MM.1S (cell line): ENCODE results near the gene WBP4.

Source experiments
- DNase-seq: peaks from one replicate; pipeline ENCODE4 v3.0.0-alpha.2; 2015
- H2AFZ ChIP-seq: fragments of 300-600 bp; sonication (generic); 2 replicates; pipeline ENCODE4 v1.6.0; 2016; ENCODE audit warnings: antibody characterized with exemption, low read length
- H3F3A ChIP-seq: fragments of 300-600 bp; sonication (generic); 2 replicates; pipeline ENCODE4 v1.6.1; 2016; ENCODE audit warnings: mild to moderate bottlenecking, antibody characterized with exemption, low read length, moderate library complexity, mixed read lengths; ENCODE audit not compliant: insufficient read depth
- H3K27ac ChIP-seq: fragments of 300-600 bp; sonication (generic); 2 replicates; pipeline ENCODE4 v1.5.1; 2016; ENCODE audit warnings: mild to moderate bottlenecking, low read length
- H3K27me3 ChIP-seq: fragments of 300-600 bp; sonication (generic); replicated peaks from 2 replicates; pipeline ENCODE4 v1.6.0; 2016; ENCODE audit warnings: low read length; ENCODE audit not compliant: insufficient read depth
- H3K36me3 ChIP-seq: fragments of 300-600 bp; sonication (generic); replicated peaks from 2 replicates; pipeline ENCODE4 v1.6.1; 2016; ENCODE audit warnings: mild to moderate bottlenecking, low read length, mixed read lengths; ENCODE audit not compliant: insufficient read depth
- H3K4me1 ChIP-seq: fragments of 300-600 bp; sonication (generic); 2 replicates; pipeline ENCODE4 v1.6.1; 2016; ENCODE audit warnings: low read length, mixed read lengths
- H3K4me2 ChIP-seq: fragments of 300-600 bp; sonication (generic); 2 replicates; pipeline ENCODE4 v1.6.0; 2016; ENCODE audit warnings: low read depth, low read length
- H3K4me3 ChIP-seq: fragments of 300-600 bp; sonication (generic); 2 replicates; pipeline ENCODE4 v1.5.1; 2016; ENCODE audit warnings: low read length, mixed read lengths
- H3K79me2 ChIP-seq: fragments of 300-600 bp; sonication (generic); 2 replicates; pipeline ENCODE4 v1.6.1; 2016; ENCODE audit warnings: mixed run types, low read length, mixed read lengths
- H3K9ac ChIP-seq: fragments of 300-600 bp; sonication (generic); 2 replicates; pipeline ENCODE4 v1.6.1; 2016; ENCODE audit warnings: low read length, mixed read lengths
- H3K9me2 ChIP-seq: fragments of 300-600 bp; sonication (generic); replicated peaks from 2 replicates; pipeline ENCODE4 v1.6.1; 2016; ENCODE audit warnings: mild to moderate bottlenecking, low read length, mixed read lengths; ENCODE audit not compliant: insufficient read depth
- H3K9me3 ChIP-seq: fragments of 300-600 bp; sonication (generic); replicated peaks from 2 replicates; pipeline ENCODE4 v1.6.1; 2016; ENCODE audit warnings: mild to moderate bottlenecking, low read length, mixed read lengths; ENCODE audit not compliant: insufficient read depth
- H4K20me1 ChIP-seq: fragments of 300-600 bp; sonication (generic); 2 replicates; pipeline ENCODE4 v1.6.1; 2016; ENCODE audit warnings: mild to moderate bottlenecking, low read length, moderate library complexity, mixed read lengths; ENCODE audit not compliant: insufficient read depth
- EZH2 ChIP-seq: fragments of 300-600 bp; sonication (generic); optimal IDR thresholded peaks from 2 replicates; pipeline ENCODE3; 2017; ENCODE audit warnings: low read depth, mild to moderate bottlenecking, antibody characterized with exemption, low read length, mixed read lengths
- EZH2phosphoT487 ChIP-seq: fragments of 300-600 bp; sonication (generic); IDR thresholded peaks from 2 replicates; pipeline ENCODE4 v1.6.1; 2018; ENCODE audit warnings: antibody characterized with exemption, low read length
- TF ChIP-seq, protein P1 (sequence below): fragments of 300-600 bp; sonication (generic); IDR thresholded peaks from 2 replicates; pipeline ENCODE4 v1.5.1; 2016; ENCODE audit warnings: antibody characterized with exemption, low read length, mixed read lengths

WBP4 gene

DNA sequence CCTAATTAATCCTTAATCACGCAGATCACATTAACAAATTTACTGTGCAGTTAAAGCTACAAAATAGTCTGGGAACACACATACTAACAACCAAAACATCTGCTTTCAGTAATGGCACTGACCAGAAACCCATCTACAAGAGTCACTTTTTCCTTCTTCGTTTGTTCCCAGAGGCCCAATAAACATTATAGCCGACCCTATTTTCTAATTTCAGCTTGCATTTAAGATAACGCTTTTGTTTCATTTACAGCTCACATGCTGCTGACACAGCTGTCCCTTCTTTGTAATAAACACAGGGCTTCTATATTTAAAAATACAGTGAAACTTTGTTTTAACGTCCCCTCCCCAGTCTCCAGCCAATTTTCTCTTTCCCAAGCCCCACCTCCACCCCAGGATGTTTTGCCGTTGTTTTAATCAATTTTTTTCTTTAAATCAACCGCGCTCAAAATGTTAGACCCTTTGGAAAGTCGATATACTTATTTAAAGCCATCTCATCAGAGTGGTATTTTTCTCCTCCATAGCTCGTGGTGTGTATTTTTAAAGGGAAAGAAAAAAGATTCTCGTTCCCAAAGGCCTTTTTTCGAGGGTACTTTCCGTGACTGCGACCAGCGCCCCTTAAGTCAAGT lies 1.7 kb upstream of the WBP4 start:
- H3K27ac ChIP-seq = peak overlapping the region; percentile 89
- H3K79me2 ChIP-seq = peaks cover 78% of the 10 kb centered on the region
- DNase-seq = peak; percentile 35
- no peak for TF ChIP-seq EZH2
- TF ChIP-seq EZH2phosphoT487 = no peak
- TF ChIP-seq, protein P1, sequence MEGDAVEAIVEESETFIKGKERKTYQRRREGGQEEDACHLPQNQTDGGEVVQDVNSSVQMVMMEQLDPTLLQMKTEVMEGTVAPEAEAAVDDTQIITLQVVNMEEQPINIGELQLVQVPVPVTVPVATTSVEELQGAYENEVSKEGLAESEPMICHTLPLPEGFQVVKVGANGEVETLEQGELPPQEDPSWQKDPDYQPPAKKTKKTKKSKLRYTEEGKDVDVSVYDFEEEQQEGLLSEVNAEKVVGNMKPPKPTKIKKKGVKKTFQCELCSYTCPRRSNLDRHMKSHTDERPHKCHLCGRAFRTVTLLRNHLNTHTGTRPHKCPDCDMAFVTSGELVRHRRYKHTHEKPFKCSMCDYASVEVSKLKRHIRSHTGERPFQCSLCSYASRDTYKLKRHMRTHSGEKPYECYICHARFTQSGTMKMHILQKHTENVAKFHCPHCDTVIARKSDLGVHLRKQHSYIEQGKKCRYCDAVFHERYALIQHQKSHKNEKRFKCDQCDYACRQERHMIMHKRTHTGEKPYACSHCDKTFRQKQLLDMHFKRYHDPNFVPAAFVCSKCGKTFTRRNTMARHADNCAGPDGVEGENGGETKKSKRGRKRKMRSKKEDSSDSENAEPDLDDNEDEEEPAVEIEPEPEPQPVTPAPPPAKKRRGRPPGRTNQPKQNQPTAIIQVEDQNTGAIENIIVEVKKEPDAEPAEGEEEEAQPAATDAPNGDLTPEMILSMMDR = no peak
- H2AFZ ChIP-seq = 0 out of 2 replicates have a peak overlapping the region, but pooled peaks have one; percentile 38
- 0 out of 2 replicates have a peak, but pooled peaks cover 4% of the 10 kb centered on the region for H4K20me1 ChIP-seq
- H3K9ac ChIP-seq = peak overlapping the region; percentile 71
- H3K4me1 ChIP-seq = peaks cover 7% of the 10 kb centered on the region; the same call in 1 of the 2 replicates
- peaks cover 25% of the 10 kb centered on the region for H3F3A ChIP-seq
- peak overlapping the region; percentile 84 for H3K4me3 ChIP-seq
- peak overlapping the region; percentile 66 for H3K4me2 ChIP-seq
- no peaks in the 10 kb centered on the region for H3K9me3 ChIP-seq
- no peaks in the 10 kb centered on the region for H3K27me3 ChIP-seq
- no peaks in the 10 kb centered on the region for H3K36me3 ChIP-seq
- H3K9me2 ChIP-seq = no peaks in the 10 kb centered on the region

DNA sequence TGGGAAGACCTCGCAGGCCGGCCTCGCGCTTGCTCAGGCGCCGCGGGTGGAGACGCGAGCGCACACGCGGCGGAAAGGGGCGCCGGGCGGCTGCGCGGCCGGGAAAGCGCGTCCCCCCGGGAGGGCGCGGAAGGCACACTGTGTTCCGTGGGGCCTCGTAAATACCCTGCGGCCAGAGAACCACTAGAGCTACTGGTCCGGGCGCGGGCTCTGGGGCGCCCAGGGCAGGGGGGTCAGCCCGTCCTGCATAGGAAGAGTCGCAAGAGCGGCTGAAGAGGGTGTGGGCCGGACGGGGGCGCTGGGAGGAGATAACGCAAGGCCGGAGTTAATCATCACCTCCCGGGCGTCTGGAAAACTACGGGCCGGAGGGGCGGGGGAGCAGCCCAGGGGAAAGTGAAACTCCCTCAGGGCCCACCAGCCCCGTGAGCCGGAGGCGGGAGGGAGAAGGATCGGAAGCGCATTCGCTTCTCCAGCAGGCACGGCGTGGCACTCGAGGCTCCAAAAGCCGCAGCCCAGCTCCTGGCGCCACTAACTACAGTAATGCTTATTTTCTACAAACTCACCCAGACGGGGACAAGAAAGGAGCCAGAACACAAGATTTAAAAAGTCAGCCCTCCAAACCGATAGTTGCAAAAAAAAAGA lies 1.1 kb upstream of the WBP4 start:
- H3K9me3 ChIP-seq = no peaks in the 10 kb centered on the region
- H3K9ac ChIP-seq = peak overlapping the region; percentile 71
- peak overlapping the region; percentile 89 for H3K27ac ChIP-seq
- no peaks in the 10 kb centered on the region for H4K20me1 ChIP-seq
- H3K4me2 ChIP-seq = peak overlapping the region; percentile 66
- H3K4me3 ChIP-seq = peak overlapping the region; percentile 84
- DNase-seq = peak; percentile 67
- H3K9me2 ChIP-seq = no peaks in the 10 kb centered on the region
- H3K36me3 ChIP-seq = no peaks in the 10 kb centered on the region
- peaks cover 72% of the 10 kb centered on the region for H3K79me2 ChIP-seq
- TF ChIP-seq, protein P1 = peak; percentile 13; the same call in 1 of the 2 replicates
- no peak for TF ChIP-seq EZH2phosphoT487
- H3F3A ChIP-seq = peaks cover 25% of the 10 kb centered on the region
- no peaks in the 10 kb centered on the region for H3K27me3 ChIP-seq
- H3K4me1 ChIP-seq = peaks cover 7% of the 10 kb centered on the region; the same call in 1 of the 2 replicates
- 0 out of 2 replicates have a peak overlapping the region, but pooled peaks have one; percentile 38 for H2AFZ ChIP-seq

DNA sequence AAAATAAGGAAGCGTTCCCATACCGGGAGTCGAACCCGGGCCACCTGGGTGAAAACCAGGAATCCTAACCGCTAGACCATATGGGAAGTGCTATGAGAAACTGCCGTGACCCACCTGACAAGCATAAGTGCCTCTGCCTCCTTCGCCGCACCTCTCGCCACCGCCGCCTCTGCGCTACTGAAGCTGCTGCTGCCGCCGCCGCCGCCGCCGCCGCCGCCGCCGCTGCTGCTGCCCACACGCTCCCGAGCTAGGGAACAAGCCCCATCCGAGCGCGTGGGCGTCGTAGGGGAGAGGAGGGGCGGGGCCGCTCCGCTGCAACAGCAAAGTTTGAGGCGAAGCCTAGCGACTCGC lies 610 bp upstream of the WBP4 start:
- Histone ChIP-seq H3K36me3 (no peaks in the 10 kb centered on the region), H3K4me2 (peak overlapping the region; percentile 66; the same call in 1 of the 2 replicates), H3K4me1 (peaks cover 7% of the 10 kb centered on the region; the same call in 1 of the 2 replicates), H3K4me3 (peak overlapping the region; percentile 84), H2AFZ (peak overlapping the region; percentile 78), H3K79me2 (peaks cover 67% of the 10 kb centered on the region), H3K9ac (peak overlapping the region; percentile 71), H3K27ac (peak overlapping the region; percentile 89), H4K20me1 (no peaks in the 10 kb centered on the region), H3K9me2 (no peaks in the 10 kb centered on the region), H3K27me3 (no peaks in the 10 kb centered on the region), H3K9me3 (no peaks in the 10 kb centered on the region), H3F3A (peaks cover 25% of the 10 kb centered on the region)
- peak; percentile 61 for DNase-seq
- TF ChIP-seq EZH2 = no peak
- TF ChIP-seq, protein P1 = no peak
- TF ChIP-seq EZH2phosphoT487 = no peak
